ENCODE data around the gene MPPED1. TPM values are rescaled to one million over a fixed set of nuclear protein-coding genes. Genes with fewer than 3 reads are reported as not detected.

Gene MPPED1
- total RNA-seq, 1 experiment from 2014 or later, result not detected

GRCh38 chr22:43409046-43409445, 2.8 kb upstream of the MPPED1 start:
- no peaks in the 10 kb centered on the region for H3K9me3 Mint-ChIP-seq (ENCODE audit: low read depth, unreplicated experiment)
- peaks cover 88% of the 10 kb centered on the region for H3K27me3 Mint-ChIP-seq (ENCODE audit: unreplicated experiment)
- no peaks in the 10 kb centered on the region for H3K36me3 Mint-ChIP-seq (ENCODE audit: insufficient read depth, unreplicated experiment)
- H3K27ac Mint-ChIP-seq (ENCODE audit: unreplicated experiment), result no peak overlapping the region
- no peak for DNase-seq
- intact Hi-C loops (cut with micrococcal nuclease; ENCODE audit: unreplicated experiment), result no loop called here
- CTCF ChIA-PET, result no interaction called here
- TF ChIP-seq CTCF (IDR thresholded peaks at IDR 0.05; ENCODE audit: unreplicated experiment), result no peak
- no TSS peak for BruUV-seq (replicated peaks)
- no peaks in the 10 kb centered on the region for H3K4me1 Mint-ChIP-seq (ENCODE audit: low read depth, unreplicated experiment)
- H3K4me3 Mint-ChIP-seq (ENCODE audit: low read depth, unreplicated experiment), result no peak overlapping the region

GRCh38 chr22:43409800-43410199, 2.0 kb upstream of the MPPED1 start:
- CTCF ChIA-PET, result no interaction called here
- Mint-ChIP-seq H3K4me1 (ENCODE audit: low read depth, unreplicated experiment) (no peaks in the 10 kb centered on the region), H3K9me3 (ENCODE audit: low read depth, unreplicated experiment) (no peaks in the 10 kb centered on the region), H3K27ac (ENCODE audit: unreplicated experiment) (no peak overlapping the region), H3K27me3 (ENCODE audit: unreplicated experiment) (peaks cover 88% of the 10 kb centered on the region), H3K36me3 (ENCODE audit: insufficient read depth, unreplicated experiment) (no peaks in the 10 kb centered on the region), H3K4me3 (ENCODE audit: low read depth, unreplicated experiment) (no peak overlapping the region)
- TF ChIP-seq CTCF (IDR thresholded peaks at IDR 0.05; ENCODE audit: unreplicated experiment), result no peak
- intact Hi-C loops (cut with micrococcal nuclease; ENCODE audit: unreplicated experiment), result no loop called here
- BruUV-seq (replicated peaks), result no TSS peak
- DNase-seq, result no peak

GRCh38 chr22:43411040-43411868, 560 bp upstream of the MPPED1 start:
- H3K27ac Mint-ChIP-seq (ENCODE audit: unreplicated experiment), result no peak overlapping the region
- BruUV-seq (replicated peaks), result no TSS peak
- CTCF ChIA-PET, result no interaction called here
- H3K36me3 Mint-ChIP-seq (ENCODE audit: insufficient read depth, unreplicated experiment), result no peaks in the 10 kb centered on the region
- H3K27me3 Mint-ChIP-seq (ENCODE audit: unreplicated experiment), result peaks cover 89% of the 10 kb centered on the region
- TF ChIP-seq CTCF (IDR thresholded peaks at IDR 0.05; ENCODE audit: unreplicated experiment), result no peak
- no peak for DNase-seq
- no peaks in the 10 kb centered on the region for H3K9me3 Mint-ChIP-seq (ENCODE audit: low read depth, unreplicated experiment)
- H3K4me1 Mint-ChIP-seq (ENCODE audit: low read depth, unreplicated experiment), result no peaks in the 10 kb centered on the region
- intact Hi-C loops (cut with micrococcal nuclease; ENCODE audit: unreplicated experiment), result no loop called here
- no peak overlapping the region for H3K4me3 Mint-ChIP-seq (ENCODE audit: low read depth, unreplicated experiment)

GRCh38 chr22:43412808-43413795, 1.3 kb downstream of the MPPED1 start:
- no peak for TF ChIP-seq CTCF (IDR thresholded peaks at IDR 0.05; ENCODE audit: unreplicated experiment)
- Mint-ChIP-seq H3K4me3 (ENCODE audit: low read depth, unreplicated experiment) (no peak overlapping the region), H3K27me3 (ENCODE audit: unreplicated experiment) (peaks cover 92% of the 10 kb centered on the region), H3K36me3 (ENCODE audit: insufficient read depth, unreplicated experiment) (no peaks in the 10 kb centered on the region), H3K4me1 (ENCODE audit: low read depth, unreplicated experiment) (no peaks in the 10 kb centered on the region), H3K9me3 (ENCODE audit: low read depth, unreplicated experiment) (no peaks in the 10 kb centered on the region), H3K27ac (ENCODE audit: unreplicated experiment) (no peak overlapping the region)
- CTCF ChIA-PET, result interaction anchor here (0.6 kb wide), 1 partner anchor 12 kb away, joined by 7 read pairs; no protein-coding TSS in a partner anchor
- no peak for DNase-seq
- no TSS peak for BruUV-seq (replicated peaks)
- intact Hi-C loops (cut with micrococcal nuclease; ENCODE audit: unreplicated experiment), result no loop called here

Data from Calu3 (cell line).